Dedifferentiated amniotic fluid mesenchymal stem cell (primary cell): ENCODE measurements around the gene TMEM203.
A peak's percentile ranks its signal among the peaks of the same experiment; 100 is the strongest.

Source experiments
- DNase-seq: peaks from one replicate; pipeline ENCODE4 v3.0.0-alpha.2; 2016; ENCODE audit errors: extremely low spot score

The TMEM203 gene

DNA sequence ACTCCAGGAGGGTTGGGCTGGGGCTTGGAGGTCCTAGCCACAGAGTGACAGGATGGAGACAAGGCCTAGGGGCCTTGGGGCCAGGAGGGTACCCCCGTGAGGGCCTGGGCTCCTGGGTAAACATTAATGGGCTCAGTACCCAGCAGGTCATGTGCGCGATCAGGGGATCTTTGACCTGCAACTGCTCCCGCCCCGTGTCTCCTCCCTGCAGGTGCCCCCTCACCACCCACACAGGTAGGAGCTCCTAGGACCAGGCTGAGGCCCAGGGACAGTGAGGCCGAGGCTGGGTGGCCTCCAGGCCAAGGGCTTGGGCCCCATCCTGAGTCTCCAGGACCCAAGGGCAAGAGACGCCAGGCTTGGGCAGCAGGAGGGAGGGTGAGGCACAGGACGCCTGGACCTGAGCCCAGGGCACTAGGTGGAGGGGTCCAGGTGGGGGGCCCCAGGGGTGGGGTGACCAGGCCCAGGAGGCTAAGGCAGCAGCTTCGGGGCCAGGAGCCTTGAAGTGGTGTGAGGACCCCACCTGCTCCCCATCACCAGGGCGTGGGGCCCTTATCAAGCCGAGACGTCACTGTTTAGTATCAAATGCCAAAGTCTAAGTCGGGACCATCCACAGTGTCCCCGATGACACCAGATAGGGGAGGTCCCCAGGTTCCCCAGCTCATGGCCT is 25.4 kb upstream of the TMEM203 start, which contains the start of gene SLC34A3:
Gene SLC34A3 (plus strand): TSS at position 197 of the 667 bp plus-strand sequence. CDS start 802 bp downstream, outside the sequence.
- no peak for DNase-seq

DNA sequence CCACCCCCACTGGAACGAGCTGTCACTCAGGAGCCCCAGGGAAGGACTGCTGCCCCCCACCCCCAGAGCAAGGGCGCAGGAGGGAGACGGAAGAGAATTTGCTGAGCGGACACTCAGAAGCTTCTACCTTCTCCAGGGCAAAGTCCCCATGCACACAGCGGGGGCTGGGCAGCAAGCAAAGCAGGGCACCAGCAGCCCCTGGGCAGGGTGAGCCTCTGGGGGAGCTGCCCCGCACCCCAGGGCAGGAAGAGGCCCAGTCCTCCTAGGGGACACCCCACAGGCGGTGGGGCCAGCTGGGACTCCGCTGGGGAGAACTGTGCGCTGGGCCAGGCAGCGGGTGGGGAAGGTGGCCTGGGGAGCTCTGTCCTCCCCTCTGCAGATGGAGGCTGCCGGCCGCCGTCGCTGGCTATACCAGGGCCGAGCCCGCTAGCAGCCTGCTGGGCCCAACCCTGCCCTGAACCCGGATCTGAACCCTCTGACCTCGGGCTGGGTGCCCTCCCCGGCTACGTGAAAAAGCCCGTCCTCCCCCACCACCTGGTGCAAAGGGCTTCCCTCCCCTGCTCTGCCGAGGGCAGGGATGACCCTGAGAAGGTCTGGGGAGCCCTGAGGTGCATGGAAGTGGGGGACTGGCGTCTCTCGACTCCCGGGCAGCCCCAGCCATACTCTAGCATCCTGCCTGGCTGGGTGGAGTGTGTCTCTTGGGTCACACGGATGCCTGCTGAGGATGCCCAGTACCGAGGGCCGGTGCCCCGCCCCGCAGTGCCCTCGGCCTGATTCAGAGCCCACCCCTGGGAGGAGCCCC is 24.7 kb upstream of the TMEM203 start:
- DNase-seq, result no peak

DNA sequence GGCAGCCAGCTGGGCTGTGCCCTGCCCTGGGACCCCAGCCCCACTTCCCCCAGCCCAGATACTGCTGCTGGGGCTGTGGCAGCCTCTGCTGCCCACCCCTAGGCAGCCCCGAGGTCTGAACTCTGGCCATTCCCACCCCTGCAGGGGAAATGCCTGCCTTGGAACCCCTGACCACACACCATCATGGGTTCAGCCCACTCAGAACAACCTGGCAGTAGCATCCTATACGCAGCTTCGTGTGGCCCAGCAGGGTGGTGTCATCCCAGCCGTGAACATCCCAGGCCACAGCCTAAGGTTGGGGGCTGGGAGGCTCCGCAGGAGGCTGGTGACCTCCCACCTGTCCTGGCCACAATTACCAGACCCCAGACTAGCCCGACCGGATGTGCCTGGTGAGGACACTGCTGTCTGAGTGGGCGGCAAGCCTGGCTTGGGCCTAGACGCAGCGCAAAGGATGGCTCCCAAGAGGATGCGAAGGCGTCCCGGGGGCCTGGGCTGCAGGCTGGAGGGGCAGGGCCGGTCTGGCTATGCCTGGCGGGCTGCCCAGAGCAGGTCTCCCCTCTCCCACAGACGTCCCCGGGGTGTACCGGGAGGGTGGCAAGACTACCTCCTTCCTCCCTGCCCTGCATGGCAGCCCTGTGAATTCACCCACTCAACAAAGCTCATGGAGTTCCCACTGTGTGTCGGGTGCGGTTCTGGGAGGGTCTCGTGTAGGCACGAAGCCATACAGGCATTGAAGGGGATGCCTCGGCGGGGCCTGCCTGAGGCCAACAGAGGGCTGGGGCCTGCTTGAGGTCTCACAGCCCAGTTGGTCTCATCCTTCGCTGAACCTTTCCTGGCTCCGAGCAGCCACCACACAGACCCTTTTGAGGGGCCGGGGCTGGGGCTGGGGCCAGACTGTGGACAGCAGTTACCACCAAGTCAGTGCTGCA is 23.8 kb upstream of the TMEM203 start:
- no peak for DNase-seq

DNA sequence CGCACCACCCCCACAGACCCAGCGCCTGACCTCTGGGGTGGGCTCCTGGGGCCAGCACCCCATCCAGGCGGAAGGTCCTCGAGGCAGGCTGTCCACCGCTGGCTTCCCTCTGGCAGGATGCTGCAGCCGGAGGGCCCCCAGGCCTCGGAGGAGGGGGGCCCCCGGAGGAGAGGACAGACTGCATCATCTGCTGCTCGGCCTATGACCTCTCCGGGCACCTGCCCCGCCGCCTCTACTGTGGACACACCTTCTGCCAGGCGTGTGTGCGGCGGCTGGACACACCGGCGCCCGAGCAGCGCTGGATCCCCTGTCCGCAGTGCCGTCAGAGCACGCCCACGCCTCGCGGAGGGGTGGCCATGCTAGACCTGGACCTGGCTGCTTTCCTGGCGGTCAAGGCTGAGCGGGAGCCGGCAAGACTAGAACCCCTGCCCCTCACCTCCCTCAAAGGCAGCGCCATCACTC is 23.1 kb upstream of the TMEM203 start:
- DNase-seq, result no peak

DNA sequence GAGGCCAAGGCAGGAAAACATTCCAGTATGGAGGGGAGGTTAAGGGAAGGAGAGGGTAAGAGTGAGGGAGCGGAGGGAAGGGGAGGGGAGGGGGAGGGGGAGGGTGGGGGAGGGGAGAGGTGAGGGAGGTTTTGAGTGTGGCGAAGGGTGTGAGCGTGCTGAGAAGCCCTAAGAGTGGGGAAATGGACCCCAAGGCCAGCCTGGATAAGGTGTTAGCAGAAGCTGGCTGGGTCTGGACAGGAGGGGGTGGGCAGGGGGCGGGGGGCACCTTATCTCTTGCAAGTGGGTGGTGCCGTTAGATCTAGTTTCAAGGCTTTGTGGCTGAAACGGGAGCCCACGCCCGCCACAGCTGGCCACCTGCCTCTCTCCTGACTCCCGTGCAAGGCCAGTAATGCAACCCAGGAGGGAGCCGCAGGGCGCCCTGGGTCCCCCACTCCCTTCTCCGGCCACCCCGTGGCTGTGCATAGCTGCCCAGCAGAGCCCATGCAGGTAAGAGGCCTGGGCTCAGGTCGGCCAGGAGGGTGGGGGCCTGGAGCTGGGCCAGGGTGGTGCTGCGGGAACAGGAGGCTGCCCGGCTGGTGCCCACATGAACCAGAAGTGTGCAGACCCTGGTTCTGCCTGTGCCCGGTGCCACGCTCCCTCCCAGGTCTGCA is 22.5 kb upstream of the TMEM203 start:
- no peak for DNase-seq

DNA sequence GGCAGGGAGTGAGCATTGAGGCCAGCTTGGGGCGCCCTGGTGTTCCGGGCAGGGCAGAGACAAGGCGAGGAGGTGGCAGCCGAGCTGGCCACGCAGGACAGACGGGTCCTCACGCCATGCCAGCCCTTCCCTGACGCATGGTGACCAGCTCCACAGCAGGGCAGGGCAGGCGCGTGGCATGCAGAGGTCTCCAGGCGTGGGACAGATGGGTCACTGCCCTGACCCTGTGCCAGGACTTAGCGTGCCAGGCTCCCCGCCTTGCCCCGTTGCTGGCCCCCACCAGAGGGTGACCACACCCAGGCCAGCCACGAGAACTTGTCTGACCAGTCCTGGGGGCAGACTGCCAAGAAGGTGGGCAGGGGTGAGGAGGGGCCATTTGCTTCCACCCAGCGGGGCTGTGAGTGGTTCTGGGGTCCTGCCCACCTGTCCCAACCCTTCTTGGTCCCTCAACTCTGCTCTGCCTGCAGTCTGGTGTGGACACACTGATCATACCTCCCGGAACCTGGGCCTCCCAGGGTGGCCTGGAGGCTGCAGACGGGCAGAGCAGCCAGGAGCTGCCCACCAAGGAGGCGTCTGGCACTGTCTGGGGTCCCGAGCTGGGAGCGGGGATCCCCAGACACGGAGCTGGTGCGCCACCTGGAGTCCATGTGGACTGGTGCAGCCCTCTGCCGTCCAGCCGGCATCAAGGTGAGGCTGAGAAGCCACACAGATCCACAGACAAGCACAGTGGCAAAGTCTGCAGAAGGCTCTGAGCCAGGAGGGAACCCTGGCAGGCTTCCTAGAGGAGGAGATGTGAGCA is 21.8 kb upstream of the TMEM203 start, which contains the start of gene RNF224:
Gene RNF224 (plus strand): TSS at position 449 of the 799 bp plus-strand sequence. CDS start 834 bp downstream, outside the sequence.
- DNase-seq, result peak; percentile 51

DNA sequence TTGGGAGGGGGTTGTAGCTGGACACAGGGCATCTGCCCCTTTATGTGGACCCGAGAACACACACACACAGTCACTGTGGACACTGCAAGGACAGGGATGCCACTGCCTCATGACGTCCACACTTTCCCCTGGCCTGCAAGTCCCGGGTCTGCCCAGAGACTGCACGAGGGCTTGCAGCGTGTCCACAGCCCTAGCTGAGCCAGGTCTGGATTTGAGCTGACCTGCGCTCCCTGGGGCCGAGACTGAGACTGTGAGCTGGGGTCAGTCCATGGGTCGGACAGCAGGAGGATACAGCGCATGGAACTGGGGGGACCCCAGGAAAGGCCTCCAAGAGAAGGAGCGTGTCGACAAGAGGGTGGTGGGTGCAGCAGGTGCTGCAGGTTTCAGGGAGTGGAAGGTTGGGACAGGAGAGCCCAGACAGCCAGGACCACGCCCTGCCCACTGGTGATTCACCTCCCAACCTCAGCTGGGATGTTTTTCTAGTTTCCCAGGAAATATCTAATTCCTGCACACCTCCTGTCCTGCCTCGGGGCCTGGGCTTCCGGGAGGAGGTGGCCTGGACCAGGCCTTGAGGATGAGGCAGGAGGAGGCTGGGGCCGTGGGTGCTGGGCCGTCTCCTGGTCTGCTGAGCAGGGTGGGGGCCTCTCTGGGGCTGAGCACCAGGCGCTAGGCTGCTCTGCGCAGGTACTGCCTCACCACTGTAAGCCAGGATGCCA is 21.0 kb upstream of the TMEM203 start:
- DNase-seq, result no peak

DNA sequence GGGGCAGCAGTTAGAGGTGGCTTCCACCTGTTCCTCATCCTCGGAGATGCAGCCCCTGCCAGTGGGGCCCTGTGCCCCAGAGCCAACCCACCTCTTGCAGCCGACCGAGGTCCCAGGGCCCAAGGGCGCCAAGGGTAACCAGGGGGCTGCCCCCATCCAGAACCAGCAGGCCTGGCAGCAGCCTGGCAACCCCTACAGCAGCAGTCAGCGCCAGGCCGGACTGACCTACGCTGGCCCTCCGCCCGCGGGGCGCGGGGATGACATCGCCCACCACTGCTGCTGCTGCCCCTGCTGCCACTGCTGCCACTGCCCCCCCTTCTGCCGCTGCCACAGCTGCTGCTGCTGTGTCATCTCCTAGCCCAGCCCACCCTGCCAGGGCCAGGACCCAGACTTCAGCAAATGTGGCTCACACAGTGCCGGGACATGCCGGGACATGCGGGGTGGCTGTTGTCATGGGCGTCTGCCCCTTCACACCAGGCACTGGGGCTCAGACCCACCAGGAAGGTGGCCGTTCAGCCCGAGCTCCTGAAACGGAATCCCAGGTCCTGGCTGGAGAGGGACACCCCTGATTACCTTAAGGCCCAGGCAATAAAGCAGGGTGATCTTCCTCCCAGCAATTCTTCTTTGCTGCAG is 20.4 kb upstream of the TMEM203 start:
- DNase-seq, result no peak

DNA sequence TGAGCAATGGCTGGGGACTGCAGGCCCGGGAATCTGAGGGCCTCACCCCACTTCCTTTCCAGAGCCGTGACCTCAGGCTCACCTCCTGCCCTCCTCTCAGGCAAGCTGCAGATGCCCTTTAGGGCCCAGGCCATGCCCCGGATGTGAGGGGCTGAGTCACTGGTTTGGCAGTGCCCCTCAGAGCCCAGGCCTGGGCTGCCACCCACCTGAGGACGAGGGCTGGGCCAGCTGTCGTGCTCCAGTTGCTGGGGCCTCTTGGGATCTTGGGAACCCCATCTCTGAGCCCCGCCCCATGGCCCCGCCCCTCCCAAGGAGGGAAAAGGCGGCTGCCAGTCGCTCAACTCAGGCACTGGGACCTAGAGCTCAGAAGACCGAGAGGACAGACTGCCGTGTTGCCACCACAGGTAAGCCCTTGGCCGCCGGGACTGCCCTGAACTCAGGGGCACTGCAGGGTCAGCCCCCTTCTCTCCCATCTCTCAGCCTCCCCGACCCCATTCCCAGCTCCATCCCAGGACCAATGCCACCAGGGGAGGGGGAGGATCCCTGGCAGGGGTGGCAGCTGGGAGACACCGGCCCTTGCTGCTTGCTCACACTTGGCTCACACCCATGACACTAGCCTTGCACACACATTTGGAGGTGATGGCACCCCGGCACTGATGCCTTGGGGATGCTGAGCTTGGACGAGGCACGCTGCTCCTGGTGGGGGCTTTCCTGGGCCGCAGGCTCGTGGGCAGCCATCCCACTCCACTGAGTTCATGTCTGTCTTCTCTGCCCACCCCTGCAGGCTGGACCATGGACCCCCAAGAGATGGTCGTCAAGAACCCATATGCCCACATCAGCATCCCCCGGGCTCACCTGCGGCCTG is 19.6 kb upstream of the TMEM203 start, which contains the start of gene CYSRT1:
Gene CYSRT1 (plus strand): TSS at position 345 of the 865 bp plus-strand sequence. CDS start 448 bp downstream, at position 793.
- no peak for DNase-seq

DNA sequence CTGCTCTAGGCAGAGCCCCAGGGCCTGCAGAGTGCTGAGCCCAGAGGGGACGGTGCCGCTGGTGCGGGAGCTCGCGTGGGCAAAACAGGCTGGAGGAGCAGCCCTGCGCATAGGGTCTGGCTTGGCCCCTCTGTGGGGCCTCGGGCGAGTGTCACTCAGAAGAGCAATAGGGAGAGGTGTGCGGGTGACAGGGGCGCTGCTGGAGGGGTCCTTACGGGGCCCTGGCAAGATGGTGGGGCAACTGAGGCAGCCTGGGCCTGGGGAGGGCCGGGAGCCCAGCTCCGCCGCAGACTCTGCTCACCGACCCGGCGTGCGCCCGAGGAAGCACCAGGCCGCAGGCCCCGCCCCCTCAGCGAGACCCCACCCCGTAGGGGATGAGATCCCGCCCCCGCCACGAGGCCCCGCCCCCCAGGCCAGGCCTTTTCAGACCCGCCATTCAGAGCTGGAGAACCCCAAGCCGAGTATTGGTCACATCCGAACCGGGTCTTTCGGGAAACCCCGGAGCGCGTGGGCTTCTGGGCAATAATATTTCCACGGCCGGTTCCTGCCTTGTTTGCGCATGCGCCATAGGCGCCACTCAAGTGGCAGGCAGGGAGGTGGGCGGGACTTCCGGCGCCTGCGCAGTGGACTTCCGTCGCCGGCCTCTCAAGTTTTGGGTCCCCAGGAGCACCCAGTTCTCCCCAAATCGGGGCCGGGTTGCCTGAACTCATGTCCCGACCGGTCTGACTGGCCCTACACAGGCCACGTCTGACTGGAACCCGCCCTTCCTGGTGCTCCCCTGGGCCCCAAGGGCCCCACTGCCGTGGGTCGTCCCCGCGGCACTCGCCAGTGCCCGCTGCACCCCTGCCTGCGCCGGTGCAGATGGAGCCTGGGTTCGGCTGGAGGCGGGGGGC is 17.9 kb upstream of the TMEM203 start:
- peak; percentile 99 for DNase-seq

DNA sequence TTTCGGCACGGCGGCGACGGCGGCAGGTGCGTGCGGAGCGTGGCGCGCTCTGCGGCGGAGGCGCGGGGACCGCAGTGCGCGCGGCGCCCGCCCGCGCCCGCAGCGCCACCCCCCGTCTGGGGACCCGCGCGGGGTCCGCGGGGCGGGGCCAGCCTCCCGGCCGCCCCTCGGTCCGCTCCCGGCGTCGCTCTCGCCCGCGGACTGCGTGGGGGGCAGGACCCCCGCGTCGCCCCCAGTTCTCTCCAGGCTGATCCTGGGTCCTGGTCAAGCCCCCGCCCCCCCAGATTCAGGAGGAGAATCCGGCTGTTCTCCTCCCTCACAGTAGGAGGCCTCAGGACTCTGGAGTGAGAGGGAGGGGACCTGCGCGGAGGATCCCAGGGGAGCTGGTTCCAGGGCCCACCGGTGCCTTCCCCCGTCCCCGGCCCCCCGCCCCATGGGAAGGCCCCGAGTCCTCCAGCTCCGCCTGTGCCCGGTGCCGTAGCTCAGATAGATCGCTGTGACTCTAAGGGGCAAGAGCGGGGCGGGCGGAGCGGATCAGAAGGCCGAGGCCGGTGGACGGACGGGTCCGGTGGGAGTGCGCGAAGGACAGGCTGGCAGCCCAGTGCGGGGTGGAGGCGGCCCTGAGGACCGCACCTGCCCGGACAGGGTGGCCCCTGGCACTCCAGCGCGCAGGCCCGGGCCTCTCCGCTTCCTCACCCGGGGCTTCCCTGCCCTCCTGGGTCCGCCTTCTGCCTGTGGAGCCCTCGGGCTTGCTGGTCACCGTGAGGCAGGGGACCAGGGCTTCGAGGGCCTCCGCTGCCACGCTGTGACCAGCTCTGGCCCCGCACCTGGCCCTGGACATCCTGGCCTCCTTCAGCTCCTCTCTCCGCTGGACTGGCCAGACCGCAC is 17.0 kb upstream of the TMEM203 start, which contains the start of gene RNF208:
Gene RNF208 (minus strand): TSS at position 51 of the 888 bp plus-strand sequence. CDS start 1,028 bp downstream, outside the sequence.
- DNase-seq, result no peak

DNA sequence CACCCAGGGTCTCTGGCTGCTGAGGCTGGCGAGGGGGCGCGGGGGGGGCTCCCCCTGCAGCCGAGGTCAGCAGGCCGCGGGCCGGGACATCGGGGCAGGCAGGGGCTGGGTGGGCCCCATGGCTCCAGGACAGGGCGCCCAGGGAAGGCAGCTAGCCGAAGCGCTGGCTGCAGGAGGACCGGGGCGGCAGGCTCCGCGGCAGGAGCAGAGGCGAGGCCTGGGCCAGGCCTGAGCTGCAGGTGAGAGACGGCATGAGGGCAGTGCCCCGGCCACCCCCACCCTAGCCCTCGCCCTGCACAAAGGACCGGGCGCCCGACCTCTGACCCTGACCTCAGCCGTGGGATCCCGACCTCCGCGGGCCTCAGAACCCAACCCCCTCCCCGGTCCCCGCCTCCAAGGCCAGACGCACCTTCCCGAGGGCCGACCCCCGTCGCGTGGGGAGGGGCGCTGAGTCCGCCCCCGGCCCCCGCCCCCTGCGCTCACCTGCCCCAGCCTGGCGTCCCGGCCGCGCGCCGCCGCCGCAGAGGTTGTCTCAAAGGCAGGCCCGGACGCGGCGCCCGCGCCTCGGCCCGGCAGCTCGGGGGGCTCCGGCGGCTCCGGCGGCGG is 16.2 kb upstream of the TMEM203 start:
- no peak for DNase-seq

DNA sequence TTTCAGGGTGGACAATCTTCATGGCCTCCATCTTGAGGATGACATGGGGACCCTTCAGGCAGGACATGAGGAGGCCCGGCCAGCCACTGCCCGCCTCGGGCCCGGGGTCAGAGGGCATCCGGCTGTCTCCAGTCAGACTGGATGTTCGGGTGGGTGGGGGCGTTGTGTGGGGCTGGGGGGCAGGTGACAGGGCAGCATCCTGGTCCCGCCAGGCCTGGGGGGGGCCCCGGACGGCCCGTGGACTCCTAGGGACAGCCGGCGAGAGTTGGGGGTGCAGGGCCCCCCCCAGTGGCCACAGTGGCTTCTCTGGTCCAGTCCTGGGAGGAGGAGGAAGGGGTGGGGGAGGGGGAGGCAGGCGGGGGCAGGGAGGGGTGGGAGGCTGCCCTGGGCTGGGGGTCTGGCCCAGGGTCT is 15.7 kb upstream of the TMEM203 start:
- DNase-seq, result no peak

DNA sequence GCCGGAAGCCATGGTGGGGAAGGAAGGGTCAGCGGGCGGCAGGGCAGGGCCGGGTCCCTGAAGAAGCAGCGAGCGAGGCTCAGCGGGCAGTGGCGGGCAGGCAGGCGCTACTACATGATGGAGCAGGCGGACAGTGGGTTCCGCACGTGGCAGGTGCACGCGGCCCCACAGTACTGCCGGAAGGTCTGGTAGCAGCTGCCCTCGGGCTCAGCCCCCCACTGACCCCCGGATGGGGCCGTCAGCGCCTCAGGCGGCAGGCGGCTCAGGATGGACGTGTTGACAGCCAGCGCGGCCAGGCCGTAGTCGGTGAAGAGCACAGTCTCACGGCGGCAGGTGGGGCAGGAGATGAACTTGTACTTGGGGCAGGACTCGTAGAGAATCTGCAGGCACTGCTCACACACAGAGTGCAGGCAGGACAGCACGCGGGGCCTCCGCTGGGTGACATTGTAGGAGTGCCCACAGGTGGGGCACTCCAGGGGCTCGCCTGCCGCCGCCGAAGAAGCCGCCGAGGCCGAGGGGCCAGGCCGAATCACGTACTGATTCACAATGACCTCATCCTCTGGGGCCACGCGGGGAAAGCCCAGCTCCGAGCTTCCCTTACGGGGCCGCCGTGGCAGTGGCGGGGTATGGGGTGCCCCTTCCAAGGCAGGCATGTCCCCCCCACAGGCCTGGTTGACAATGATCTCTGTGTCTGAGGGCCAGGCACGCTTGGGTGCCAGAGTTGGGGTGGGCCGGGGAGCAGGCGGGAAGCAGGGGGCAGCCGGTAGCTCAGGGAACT is 15.1 kb upstream of the TMEM203 start:
- no peak for DNase-seq
